ENCODE data around the gene IGSF22. TPM values are rescaled to one million over a fixed set of nuclear protein-coding genes. Genes with fewer than 3 reads are reported as not detected.

Gene IGSF22
- total RNA-seq, 1 donor from 2014 or later: not detected

GRCh38 chr11:18757811-18758210 is 31.8 kb upstream of the IGSF22 start:
- no peaks in the 10 kb centered on the region for H3K9me3 ChIP-seq
- DNase-seq (ENCODE audit: extremely low spot score in 2 of 2): no peak
- no peaks in the 10 kb centered on the region for H3K27me3 ChIP-seq
- TF ChIP-seq POLR2AphosphoS5 (IDR thresholded peaks at IDR 0.05; ENCODE audit: insufficient read depth in 1 of 2, low read depth in 1 of 2) (no peak), POLR2A (IDR thresholded peaks at IDR 0.05) (no peak)
- H3K4me3 ChIP-seq: no peak overlapping the region
- intact Hi-C loops (cut with DNase I): no loop called here
- H3K36me3 ChIP-seq: no peaks in the 10 kb centered on the region
- no peaks in the 10 kb centered on the region for H3K4me1 ChIP-seq
- H3K27ac ChIP-seq: no peak overlapping the region

- TF ChIP-seq POLR2AphosphoS5 (IDR thresholded peaks at IDR 0.05; ENCODE audit: insufficient read depth in 1 of 2, low read depth in 1 of 2) (no peak), CTCF (IDR thresholded peaks at IDR 0.05) (no peak), POLR2A (IDR thresholded peaks at IDR 0.05) (no peak)
- no peak overlapping the region for H3K27ac ChIP-seq
- no peak overlapping the region for H3K4me3 ChIP-seq
- intact Hi-C loops (cut with DNase I): no loop called here
- no peaks in the 10 kb centered on the region for H3K36me3 ChIP-seq
- H3K27me3 ChIP-seq: no peaks in the 10 kb centered on the region
- no peaks in the 10 kb centered on the region for H3K4me1 ChIP-seq
- DNase-seq (ENCODE audit: extremely low spot score in 2 of 2): no peak
- H3K9me3 ChIP-seq: no peaks in the 10 kb centered on the region
Observed at GRCh38 chr11:18756889-18757288, 30.9 kb upstream of the IGSF22 start.

GRCh38 chr11:18754308-18754707 is 28.3 kb upstream of the IGSF22 start:
- no peaks in the 10 kb centered on the region for H3K9me3 ChIP-seq
- no peaks in the 10 kb centered on the region for H3K36me3 ChIP-seq
- no peak overlapping the region for H3K27ac ChIP-seq
- no peak for TF ChIP-seq CTCF (IDR thresholded peaks at IDR 0.05)
- no peak for DNase-seq (ENCODE audit: extremely low spot score in 2 of 2)
- H3K27me3 ChIP-seq: no peaks in the 10 kb centered on the region
- peaks cover 8% of the 10 kb centered on the region for H3K4me1 ChIP-seq
- H3K4me3 ChIP-seq: no peak overlapping the region
- intact Hi-C loops (cut with DNase I): no loop called here

- H3K27ac ChIP-seq: no peak overlapping the region
- no peaks in the 10 kb centered on the region for H3K27me3 ChIP-seq
- intact Hi-C loops (cut with DNase I): no loop called here
- no peaks in the 10 kb centered on the region for H3K9me3 ChIP-seq
- no peak overlapping the region for H3K4me3 ChIP-seq
- no peak for DNase-seq (ENCODE audit: extremely low spot score in 2 of 2)
- H3K4me1 ChIP-seq: peaks cover 9% of the 10 kb centered on the region
- TF ChIP-seq CTCF (IDR thresholded peaks at IDR 0.05) (no peak), POLR2A (IDR thresholded peaks at IDR 0.05) (no peak), POLR2AphosphoS5 (IDR thresholded peaks at IDR 0.05; ENCODE audit: insufficient read depth in 1 of 2, low read depth in 1 of 2) (no peak)
- no peaks in the 10 kb centered on the region for H3K36me3 ChIP-seq
Observed at GRCh38 chr11:18752502-18752901, 26.5 kb upstream of the IGSF22 start.

- Histone ChIP-seq H3K27ac (no peak overlapping the region), H3K4me3 (no peak overlapping the region), H3K27me3 (no peaks in the 10 kb centered on the region), H3K36me3 (no peaks in the 10 kb centered on the region), H3K4me1 (peaks cover 9% of the 10 kb centered on the region), H3K9me3 (no peaks in the 10 kb centered on the region)
- intact Hi-C loops (cut with DNase I): no loop called here
- no peak for DNase-seq (ENCODE audit: extremely low spot score in 2 of 2)
- TF ChIP-seq POLR2A (IDR thresholded peaks at IDR 0.05): no peak
- no peak for TF ChIP-seq CTCF (IDR thresholded peaks at IDR 0.05)
- no peak for TF ChIP-seq POLR2AphosphoS5 (IDR thresholded peaks at IDR 0.05; ENCODE audit: insufficient read depth in 1 of 2, low read depth in 1 of 2)
Observed at GRCh38 chr11:18750944-18751343, 25.0 kb upstream of the IGSF22 start.
